Brain pericyte (primary cell): ENCODE measurements around the gene BCDIN3D.

Experiments
- DNase-seq: peaks from one replicate; pipeline ENCODE4 v3.0.0-alpha.2; 2012; ENCODE audit warnings: low read depth, low spot score

The BCDIN3D gene

GRCh38 chr12:49798248-49798647, 44.7 kb downstream of the BCDIN3D start:
- DNase-seq, result no peak

- DNase-seq, result no peak
These were observed 45.5 kb downstream of the BCDIN3D start for GRCh38 chr12:49797449-49797776.

- no peak for DNase-seq
These were observed 46.1 kb downstream of the BCDIN3D start for GRCh38 chr12:49796606-49797448.

- no peak for DNase-seq
These were observed 46.8 kb downstream of the BCDIN3D start for GRCh38 chr12:49796155-49796554.

GRCh38 chr12:49795654-49796105, 47.2 kb downstream of the BCDIN3D start:
- no peak for DNase-seq

- no peak for DNase-seq
These were observed 47.9 kb downstream of the BCDIN3D start for GRCh38 chr12:49794811-49795653.

- no peak for DNase-seq
These were observed 48.9 kb downstream of the BCDIN3D start for GRCh38 chr12:49794021-49794420.

GRCh38 chr12:49793620-49794019, 49.3 kb downstream of the BCDIN3D start:
- DNase-seq, result no peak

GRCh38 chr12:49792976-49793580, 49.8 kb downstream of the BCDIN3D start:
- DNase-seq, result no peak

- no peak for DNase-seq
These were observed 50.5 kb downstream of the BCDIN3D start for GRCh38 chr12:49792181-49792970.

GRCh38 chr12:49791700-49792099, 51.2 kb downstream of the BCDIN3D start:
- DNase-seq, result no peak

GRCh38 chr12:49790741-49791555, 52.0 kb downstream of the BCDIN3D start:
- no peak for DNase-seq

- DNase-seq, result no peak
These were observed 52.9 kb downstream of the BCDIN3D start for GRCh38 chr12:49789992-49790391.

- no peak for DNase-seq
These were observed 55.2 kb downstream of the BCDIN3D start for GRCh38 chr12:49787672-49788071.
